IPS-18a (cell line): ENCODE results near the gene KLK1.

Experiments used
- H3K27ac ChIP-seq: one replicate; pipeline ENCODE4 v1.5.1; 2013; ENCODE audit warnings: low read length
- H3K27me3 ChIP-seq: one replicate; pipeline ENCODE4 v1.6.1; 2013; ENCODE audit warnings: mild to moderate bottlenecking, low read length; ENCODE audit not compliant: control insufficient read depth, insufficient read depth
- H3K36me3 ChIP-seq: one replicate; pipeline ENCODE4 v1.6.1; 2013; ENCODE audit warnings: low read depth, low read length; ENCODE audit not compliant: control insufficient read depth
- H3K4me1 ChIP-seq: one replicate; pipeline ENCODE4 v1.6.1; 2013; ENCODE audit warnings: low read depth, low read length; ENCODE audit not compliant: control insufficient read depth
- H3K4me3 ChIP-seq: one replicate; pipeline ENCODE4 v1.5.1; 2013; ENCODE audit warnings: low read length
- H3K9ac ChIP-seq: one replicate; pipeline ENCODE4 v1.6.1; 2013; ENCODE audit warnings: mild to moderate bottlenecking, low read length, moderate library complexity
- H3K9me3 ChIP-seq: one replicate; pipeline ENCODE4 v1.6.1; 2013; ENCODE audit warnings: low read depth, low read length; ENCODE audit not compliant: control insufficient read depth

KLK1 gene

DNA sequence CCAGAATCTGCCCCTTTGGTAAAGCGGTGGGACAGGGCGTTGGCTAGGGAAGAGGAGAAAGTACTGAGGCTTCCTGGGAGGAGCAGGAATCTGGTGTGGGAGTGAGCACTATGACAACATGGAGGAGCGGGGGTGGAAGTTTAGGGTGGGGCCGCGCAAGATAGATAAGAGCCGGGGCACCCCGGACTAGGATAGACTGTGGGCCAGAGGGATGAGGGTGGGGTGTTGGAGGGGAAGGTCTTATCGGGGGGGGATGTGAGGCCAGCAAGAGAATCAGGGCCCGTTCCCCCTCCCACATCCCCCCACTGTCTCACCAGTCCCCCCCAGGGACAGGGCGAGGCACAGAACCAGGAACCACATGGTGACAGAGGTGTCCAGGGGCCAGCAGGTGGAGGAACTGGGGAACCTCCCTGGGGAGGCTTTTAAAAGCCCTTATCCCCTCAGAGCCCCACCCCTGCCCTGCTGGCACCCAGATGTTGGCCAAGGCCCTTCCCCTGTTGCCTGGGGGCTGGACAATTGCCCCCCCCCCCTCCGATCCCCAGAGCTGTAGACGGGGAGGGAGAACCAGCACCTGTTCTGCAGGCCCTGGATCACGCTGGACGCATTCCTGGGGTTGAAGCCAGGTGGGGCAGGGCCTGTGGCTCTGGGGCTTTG lies at the start of gene KLK1:
KLK1 (minus strand) TSS at position 399 of the 654 bp plus-strand sequence; CDS start at position 360, 39 bp downstream.
- peaks cover 8% of the 10 kb centered on the region for H3K4me1 ChIP-seq
- H3K27ac ChIP-seq: no peak within 1 kb of the TSS
- no peak within 1 kb of the TSS for H3K4me3 ChIP-seq
- H3K9ac ChIP-seq: no peak within 1 kb of the TSS
- peaks cover 45% of the 10 kb centered on the region for H3K27me3 ChIP-seq
- H3K36me3 ChIP-seq: no peaks in the 10 kb centered on the region
- no peaks in the 10 kb centered on the region for H3K9me3 ChIP-seq

DNA sequence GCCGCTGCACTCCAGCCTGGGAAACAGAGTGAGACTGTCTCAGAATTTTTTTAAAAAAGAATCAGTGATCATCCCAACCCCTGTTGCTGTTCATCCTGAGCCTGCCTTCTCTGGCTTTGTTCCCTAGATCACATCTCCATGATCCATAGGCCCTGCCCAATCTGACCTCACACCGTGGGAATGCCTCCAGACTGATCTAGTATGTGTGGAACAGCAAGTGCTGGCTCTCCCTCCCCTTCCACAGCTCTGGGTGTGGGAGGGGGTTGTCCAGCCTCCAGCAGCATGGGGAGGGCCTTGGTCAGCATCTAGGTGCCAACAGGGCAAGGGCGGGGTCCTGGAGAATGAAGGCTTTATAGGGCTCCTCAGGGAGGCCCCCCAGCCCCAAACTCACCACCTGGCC lies 49.5 kb upstream of the KLK1 start, which contains the start of gene KLK2:
KLK2 (plus strand) TSS at position 384 of the 400 bp plus-strand sequence. CDS start 35 bp downstream, outside the sequence.
- Histone ChIP-seq H3K27me3 (peaks cover 12% of the 10 kb centered on the region), H3K4me3 (no peak within 1 kb of the TSS)

DNA sequence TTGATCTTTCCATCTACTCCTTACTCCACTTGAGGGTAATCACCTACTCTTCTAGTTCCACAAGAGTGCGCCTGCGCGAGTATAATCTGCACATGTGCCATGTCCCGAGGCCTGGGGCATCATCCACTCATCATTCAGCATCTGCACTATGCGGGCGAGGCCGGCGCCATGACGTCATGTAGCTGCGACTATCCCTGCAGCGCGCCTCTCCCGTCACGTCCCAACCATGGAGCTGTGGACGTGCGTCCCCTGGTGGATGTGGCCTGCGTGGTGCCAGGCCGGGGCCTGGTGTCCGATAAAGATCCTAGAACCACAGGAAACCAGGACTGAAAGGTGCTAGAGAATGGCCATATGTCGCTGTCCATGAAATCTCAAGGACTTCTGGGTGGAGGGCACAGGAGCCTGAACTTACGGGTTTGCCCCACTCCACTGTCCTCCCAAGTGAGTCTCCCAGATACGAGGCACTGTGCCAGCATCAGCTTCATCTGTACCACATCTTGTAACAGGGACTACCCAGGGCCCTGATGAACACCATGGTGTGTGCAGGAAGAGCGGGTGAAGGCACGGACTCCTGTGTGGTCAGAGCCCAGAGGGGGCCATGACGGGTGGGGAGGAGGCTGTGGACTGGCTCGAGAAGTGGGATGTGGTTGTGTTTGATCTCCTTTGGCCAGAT lies 47.0 kb upstream of the KLK1 start:
- no peaks in the 10 kb centered on the region for H3K4me1 ChIP-seq
- peaks cover 12% of the 10 kb centered on the region for H3K27me3 ChIP-seq
- no peaks in the 10 kb centered on the region for H3K36me3 ChIP-seq
- H3K4me3 ChIP-seq: no peak overlapping the region
- H3K9ac ChIP-seq: no peak overlapping the region
- H3K9me3 ChIP-seq: no peaks in the 10 kb centered on the region
- no peak overlapping the region for H3K27ac ChIP-seq

More for the DNA sequence above, 49.5 kb upstream of the KLK1 start, which contains the start of gene KLK2:
- no peaks in the 10 kb centered on the region for H3K9me3 ChIP-seq
- H3K27ac ChIP-seq: no peak within 1 kb of the TSS
- no peaks in the 10 kb centered on the region for H3K36me3 ChIP-seq
- no peak within 1 kb of the TSS for H3K9ac ChIP-seq
- no peaks in the 10 kb centered on the region for H3K4me1 ChIP-seq

DNA sequence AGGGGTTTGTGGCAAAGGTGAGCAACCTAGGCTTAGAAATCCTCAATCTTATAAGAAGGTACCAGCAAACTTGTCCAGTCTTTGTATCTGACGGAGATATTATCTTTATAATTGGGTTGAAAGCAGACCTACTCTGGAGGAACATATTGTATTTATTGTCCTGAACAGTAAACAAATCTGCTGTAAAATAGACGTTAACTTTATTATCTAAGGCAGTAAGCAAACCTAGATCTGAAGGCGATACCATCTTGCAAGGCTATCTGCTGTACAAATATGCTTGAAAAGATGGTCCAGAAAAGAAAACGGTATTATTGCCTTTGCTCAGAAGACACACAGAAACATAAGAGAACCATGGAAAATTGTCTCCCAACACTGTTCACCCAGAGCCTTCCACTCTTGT lies 45.9 kb upstream of the KLK1 start:
- H3K27ac ChIP-seq: no peak overlapping the region
- no peaks in the 10 kb centered on the region for H3K36me3 ChIP-seq
- no peaks in the 10 kb centered on the region for H3K9me3 ChIP-seq
- peaks cover 10% of the 10 kb centered on the region for H3K27me3 ChIP-seq
- no peak overlapping the region for H3K9ac ChIP-seq
- H3K4me1 ChIP-seq: no peaks in the 10 kb centered on the region
- no peak overlapping the region for H3K4me3 ChIP-seq

DNA sequence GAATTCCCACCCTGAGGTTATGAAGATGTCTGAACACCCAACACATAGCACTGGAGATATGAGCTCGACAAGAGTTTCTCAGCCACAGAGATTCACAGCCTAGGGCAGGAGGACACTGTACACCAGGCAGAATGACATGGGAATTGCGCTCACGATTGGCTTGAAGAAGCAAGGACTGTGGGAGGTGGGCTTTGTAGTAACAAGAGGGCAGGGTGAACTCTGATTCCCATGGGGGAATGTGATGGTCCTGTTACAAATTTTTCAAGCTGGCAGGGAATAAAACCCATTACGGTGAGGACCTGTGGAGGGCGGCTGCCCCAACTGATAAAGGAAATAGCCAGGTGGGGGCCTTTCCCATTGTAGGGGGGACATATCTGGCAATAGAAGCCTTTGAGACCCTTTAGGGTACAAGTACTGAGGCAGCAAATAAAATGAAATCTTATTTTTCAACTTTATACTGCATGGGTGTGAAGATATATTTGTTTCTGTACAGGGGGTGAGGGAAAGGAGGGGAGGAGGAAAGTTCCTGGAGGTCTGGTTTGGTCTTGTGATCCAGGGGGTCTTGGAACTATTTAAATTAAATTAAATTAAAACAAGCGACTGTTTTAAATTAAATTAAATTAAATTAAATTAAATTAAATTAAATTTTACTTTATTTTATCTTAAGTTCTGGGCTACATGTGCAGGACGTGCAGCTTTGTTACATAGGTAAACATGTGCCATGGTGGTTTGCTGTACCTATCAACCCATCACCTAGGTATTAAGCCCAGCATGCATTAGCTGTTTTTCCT lies 38.1 kb upstream of the KLK1 start:
- Histone ChIP-seq H3K4me3 (no peak overlapping the region), H3K9ac (no peak overlapping the region), H3K27me3 (no peaks in the 10 kb centered on the region), H3K4me1 (no peaks in the 10 kb centered on the region), H3K9me3 (no peaks in the 10 kb centered on the region), H3K36me3 (no peaks in the 10 kb centered on the region), H3K27ac (no peak overlapping the region)

DNA sequence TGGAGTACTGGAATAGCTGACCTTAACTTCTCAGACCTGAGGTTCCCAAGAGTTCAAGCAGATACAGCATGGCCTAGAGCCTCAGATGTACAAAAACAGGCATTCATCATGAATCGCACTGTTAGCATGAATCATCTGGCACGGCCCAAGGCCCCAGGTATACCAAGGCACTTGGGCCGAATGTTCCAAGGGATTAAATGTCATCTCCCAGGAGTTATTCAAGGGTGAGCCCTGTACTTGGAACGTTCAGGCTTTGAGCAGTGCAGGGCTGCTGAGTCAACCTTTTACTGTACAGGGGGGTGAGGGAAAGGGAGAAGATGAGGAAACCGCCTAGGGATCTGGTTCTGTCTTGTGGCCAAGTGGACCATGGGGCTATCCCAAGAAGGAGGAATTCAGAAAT lies 37.4 kb upstream of the KLK1 start:
- Histone ChIP-seq H3K27me3 (no peaks in the 10 kb centered on the region), H3K9ac (no peak overlapping the region), H3K27ac (no peak overlapping the region), H3K36me3 (no peaks in the 10 kb centered on the region), H3K4me1 (no peaks in the 10 kb centered on the region), H3K9me3 (no peaks in the 10 kb centered on the region), H3K4me3 (no peak overlapping the region)

DNA sequence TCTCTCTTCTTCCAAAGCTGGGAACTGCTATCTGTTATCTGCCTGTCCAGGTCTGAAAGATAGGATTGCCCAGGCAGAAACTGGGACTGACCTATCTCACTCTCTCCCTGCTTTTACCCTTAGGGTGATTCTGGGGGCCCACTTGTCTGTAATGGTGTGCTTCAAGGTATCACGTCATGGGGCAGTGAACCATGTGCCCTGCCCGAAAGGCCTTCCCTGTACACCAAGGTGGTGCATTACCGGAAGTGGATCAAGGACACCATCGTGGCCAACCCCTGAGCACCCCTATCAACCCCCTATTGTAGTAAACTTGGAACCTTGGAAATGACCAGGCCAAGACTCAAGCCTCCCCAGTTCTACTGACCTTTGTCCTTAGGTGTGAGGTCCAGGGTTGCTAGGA lies 36.3 kb upstream of the KLK1 start:
- H3K36me3 ChIP-seq: no peaks in the 10 kb centered on the region
- no peak overlapping the region for H3K27ac ChIP-seq
- no peak overlapping the region for H3K9ac ChIP-seq
- H3K9me3 ChIP-seq: no peaks in the 10 kb centered on the region
- H3K27me3 ChIP-seq: no peaks in the 10 kb centered on the region
- H3K4me1 ChIP-seq: no peaks in the 10 kb centered on the region
- H3K4me3 ChIP-seq: no peak overlapping the region

DNA sequence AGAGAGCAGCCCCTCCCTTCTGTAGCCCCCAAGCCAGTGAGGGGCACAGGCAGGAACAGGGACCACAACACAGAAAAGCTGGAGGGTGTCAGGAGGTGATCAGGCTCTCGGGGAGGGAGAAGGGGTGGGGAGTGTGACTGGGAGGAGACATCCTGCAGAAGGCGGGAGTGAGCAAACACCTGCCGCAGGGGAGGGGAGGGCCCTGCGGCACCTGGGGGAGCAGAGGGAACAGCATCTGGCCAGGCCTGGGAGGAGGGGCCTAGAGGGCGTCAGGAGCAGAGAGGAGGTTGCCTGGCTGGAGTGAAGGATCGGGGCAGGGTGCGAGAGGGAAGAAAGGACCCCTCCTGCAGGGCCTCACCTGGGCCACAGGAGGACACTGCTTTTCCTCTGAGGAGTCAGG lies 35.3 kb upstream of the KLK1 start:
- Histone ChIP-seq H3K27ac (no peak overlapping the region), H3K9ac (no peak overlapping the region), H3K9me3 (no peaks in the 10 kb centered on the region), H3K4me3 (no peak overlapping the region), H3K36me3 (no peaks in the 10 kb centered on the region), H3K27me3 (no peaks in the 10 kb centered on the region), H3K4me1 (no peaks in the 10 kb centered on the region)

DNA sequence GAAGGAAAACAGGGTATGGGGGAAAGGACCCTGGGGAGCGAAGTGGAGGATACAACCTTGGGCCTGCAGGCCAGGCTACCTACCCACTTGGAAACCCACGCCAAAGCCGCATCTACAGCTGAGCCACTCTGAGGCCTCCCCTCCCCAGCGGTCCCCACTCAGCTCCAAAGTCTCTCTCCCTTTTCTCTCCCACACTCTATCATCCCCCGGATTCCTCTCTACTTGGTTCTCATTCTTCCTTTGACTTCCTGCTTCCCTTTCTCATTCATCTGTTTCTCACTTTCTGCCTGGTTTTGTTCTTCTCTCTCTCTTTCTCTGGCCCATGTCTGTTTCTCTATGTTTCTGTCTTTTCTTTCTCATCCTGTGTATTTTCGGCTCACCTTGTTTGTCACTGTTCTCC lies 33.8 kb upstream of the KLK1 start:
- Histone ChIP-seq H3K4me1 (no peaks in the 10 kb centered on the region), H3K4me3 (no peak overlapping the region), H3K36me3 (no peaks in the 10 kb centered on the region), H3K9me3 (no peaks in the 10 kb centered on the region), H3K27ac (no peak overlapping the region), H3K9ac (no peak overlapping the region), H3K27me3 (no peaks in the 10 kb centered on the region)

DNA sequence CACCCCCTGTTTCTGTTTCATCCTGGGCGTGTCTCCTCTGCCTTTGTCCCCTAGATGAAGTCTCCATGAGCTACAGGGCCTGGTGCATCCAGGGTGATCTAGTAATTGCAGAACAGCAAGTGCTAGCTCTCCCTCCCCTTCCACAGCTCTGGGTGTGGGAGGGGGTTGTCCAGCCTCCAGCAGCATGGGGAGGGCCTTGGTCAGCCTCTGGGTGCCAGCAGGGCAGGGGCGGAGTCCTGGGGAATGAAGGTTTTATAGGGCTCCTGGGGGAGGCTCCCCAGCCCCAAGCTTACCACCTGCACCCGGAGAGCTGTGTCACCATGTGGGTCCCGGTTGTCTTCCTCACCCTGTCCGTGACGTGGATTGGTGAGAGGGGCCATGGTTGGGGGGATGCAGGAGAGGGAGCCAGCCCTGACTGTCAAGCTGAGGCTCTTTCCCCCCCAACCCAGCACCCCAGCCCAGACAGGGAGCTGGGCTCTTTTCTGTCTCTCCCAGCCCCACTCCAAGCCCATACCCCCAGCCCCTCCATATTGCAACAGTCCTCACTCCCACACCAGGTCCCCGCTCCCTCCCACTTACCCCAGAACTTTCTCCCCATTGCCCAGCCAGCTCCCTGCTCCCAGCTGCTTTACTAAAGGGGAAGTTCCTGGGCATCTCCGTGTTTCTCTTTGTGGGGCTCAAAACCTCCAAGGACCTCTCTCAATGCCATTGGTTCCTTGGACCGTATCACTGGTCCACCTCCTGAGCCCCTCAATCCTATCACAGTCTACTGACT lies 31.2 kb upstream of the KLK1 start, which contains the start of gene KLK3:
KLK3 (plus strand) TSS at position 280 of the 775 bp plus-strand sequence; CDS start at position 321, 41 bp downstream.
- Histone ChIP-seq H3K9ac (no peak within 1 kb of the TSS), H3K4me3 (no peak within 1 kb of the TSS), H3K36me3 (no peaks in the 10 kb centered on the region), H3K27me3 (no peaks in the 10 kb centered on the region), H3K4me1 (no peaks in the 10 kb centered on the region), H3K9me3 (no peaks in the 10 kb centered on the region), H3K27ac (no peak within 1 kb of the TSS)

DNA sequence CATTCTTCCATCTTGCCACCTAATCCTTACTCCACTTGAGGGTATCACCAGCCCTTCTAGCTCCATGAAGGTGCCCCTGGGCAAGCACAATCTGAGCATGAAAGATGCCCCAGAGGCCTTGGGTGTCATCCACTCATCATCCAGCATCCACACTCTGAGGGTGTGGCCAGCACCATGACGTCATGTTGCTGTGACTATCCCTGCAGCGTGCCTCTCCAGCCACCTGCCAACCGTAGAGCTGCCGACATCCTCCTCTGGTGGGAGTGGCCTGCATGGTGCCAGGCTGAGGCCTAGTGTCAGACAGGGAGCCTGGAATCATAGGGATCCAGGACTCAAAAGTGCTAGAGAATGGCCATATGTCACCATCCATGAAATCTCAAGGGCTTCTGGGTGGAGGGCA lies 28.0 kb upstream of the KLK1 start:
- Histone ChIP-seq H3K9me3 (no peaks in the 10 kb centered on the region), H3K36me3 (no peaks in the 10 kb centered on the region), H3K27ac (no peak overlapping the region), H3K9ac (no peak overlapping the region), H3K4me1 (no peaks in the 10 kb centered on the region), H3K4me3 (no peak overlapping the region), H3K27me3 (no peaks in the 10 kb centered on the region)
